Activated CD8-positive, alpha-beta memory T cell treated with anti-CD3 and anti-CD28 coated beads, Interleukin-2, amount 50 U/mL, for 48 hours (primary cell): ENCODE data around the gene RNF38.
A peak's percentile ranks its signal among the peaks of the same experiment; 100 is the strongest.
"Not testable (repeated sequence)": the region's sequence is repeated elsewhere in the genome, so short reads cannot be mapped to it uniquely, and the experiment has no call there.

Experiments
- DNase-seq: peaks from one replicate; pipeline ENCODE4 v3.0.0-alpha.2; 2020

Gene RNF38

DNA sequence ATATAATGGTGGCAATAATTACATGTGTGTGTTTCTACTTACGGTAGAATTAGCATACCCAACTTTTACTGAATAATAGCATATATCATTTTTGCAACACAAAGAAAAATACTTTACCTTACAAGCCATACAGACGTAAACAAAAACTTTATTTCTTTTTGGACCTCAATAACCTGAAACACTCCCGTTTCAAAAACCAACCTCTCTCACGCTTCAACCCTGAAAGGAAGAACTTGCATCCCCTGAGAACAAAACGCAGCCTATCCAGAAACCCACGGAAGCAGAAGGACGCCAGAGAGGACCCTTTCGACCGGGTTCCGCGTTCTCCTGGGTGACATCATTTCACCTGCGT lies at the start of gene RNF38:
RNF38 (minus strand) TSS at position 290 of the 352 bp plus-strand sequence; CDS start at position 129, 161 bp downstream.
- DNase-seq: no peak

DNA sequence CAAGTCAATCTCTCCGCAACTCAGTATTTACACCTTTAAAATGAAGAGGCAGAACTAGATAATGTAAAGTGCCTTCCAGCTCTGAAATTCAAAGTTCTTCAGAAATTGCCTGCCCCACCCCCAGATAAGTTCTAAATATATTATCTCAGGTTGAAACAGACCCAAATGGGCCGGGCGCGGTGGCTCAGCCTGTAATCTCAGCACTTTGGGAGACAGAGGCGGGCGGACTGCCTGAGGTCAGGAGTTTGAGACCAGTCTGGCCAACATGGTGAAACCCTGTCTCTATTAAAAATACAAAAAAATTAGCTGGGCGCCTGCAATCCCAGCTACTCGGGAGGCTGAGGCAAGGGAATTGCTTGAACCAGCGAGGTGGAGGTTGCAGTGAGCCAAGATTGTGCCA lies 48.5 kb upstream of the RNF38 start:
- DNase-seq: not testable (repeated sequence)

DNA sequence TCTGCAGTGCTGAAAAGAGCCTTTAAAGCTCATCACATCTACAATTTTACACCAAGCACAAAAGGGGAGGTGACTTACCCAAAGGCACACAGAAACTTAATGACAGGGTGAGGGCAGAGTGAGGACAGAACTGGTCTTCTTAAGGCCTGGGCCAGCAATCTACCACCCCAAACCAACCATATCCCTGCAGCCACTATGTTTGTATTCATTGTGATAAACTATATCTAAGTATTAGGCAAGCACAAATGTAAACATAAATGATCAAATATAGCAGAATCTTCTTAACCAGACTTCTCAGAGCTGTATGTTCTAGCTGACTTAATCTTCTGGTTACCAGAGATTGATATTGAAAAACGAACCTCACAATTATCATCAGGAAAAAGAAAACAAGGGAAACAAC lies 47.9 kb upstream of the RNF38 start:
- DNase-seq: no peak

DNA sequence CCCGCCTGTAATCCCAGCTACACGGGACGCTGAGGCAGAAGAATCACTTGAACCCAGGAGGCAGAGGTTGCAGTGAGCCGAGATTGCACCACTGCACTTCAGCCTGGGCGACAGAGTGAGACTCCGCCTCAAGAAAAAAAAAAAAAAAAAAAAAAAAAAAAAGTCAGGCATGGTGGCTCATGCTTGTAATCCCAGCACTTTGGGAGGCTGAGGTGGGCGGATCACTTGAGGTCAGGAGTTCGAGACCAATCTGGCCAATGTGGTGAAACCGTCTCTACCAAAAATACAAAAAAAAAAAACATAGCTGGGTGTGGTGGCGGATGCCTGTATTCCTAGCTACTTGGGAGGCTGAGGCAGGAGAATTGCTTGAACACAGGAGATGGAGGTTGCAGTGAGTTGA lies 46.6 kb upstream of the RNF38 start:
- DNase-seq: not testable (repeated sequence)

DNA sequence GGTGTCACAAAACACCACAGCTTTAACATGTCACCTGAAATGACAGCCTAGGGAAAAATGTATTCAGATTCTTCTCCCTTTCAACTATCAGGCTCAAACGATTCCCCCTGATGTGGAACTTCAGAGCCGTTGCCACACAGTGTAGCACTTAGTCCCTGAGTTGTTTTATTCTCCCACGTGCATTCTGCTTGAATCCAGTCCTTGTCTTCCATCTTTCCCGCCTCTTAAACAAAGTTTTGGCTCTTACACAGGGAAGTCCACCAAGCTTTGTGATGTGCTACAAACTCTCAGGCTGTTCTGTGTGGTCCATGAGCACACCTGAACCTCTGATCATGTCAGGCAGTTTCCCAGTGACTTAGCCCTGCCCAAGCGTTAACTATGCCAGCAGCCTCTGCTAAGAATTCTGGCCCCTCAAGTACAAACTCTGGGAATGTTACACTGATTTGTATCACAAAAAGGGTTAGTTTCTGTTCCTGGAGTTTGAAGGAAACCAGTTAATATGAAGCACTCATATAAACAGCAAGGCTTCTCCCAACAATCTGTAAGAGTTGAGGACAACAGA lies 45.8 kb upstream of the RNF38 start:
- DNase-seq: no peak

DNA sequence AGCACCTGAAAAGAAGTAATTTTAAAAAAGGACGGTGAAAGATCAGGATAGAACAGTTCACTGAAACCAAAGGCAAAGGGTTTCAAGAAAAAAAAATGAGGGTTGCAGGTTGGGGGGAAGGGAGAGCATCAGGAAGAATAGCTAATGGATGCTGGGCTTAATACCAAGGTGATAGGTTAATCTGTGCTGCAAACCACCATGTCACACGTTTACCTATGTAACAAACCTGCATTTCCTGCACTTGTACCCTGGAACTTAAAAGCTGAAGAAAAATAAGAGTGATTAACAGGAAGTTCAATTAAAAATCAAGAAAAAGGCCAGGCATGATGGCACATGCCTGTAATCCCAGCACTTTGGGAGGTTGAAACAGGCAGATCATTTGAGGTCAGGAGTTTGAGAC lies 44.1 kb upstream of the RNF38 start:
- DNase-seq: no peak

DNA sequence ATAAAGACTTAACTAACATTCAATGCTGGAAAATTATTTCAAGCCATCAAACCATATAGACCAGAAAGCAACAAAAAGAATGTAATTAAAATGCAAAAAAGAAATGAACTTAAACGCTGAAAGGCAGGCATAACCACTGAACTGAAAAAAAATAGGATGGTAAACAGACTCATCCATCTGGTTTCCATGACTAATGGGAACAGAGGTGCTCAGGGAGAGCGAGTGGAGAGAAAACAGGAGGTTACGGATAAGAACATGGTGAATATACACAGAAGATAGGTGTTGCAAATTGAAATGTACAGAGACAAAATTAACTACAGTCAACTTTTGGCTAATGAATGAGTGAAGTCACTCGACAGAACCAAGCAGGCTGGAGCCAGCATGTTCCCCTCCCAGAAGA lies 43.5 kb upstream of the RNF38 start:
- DNase-seq: no peak

DNA sequence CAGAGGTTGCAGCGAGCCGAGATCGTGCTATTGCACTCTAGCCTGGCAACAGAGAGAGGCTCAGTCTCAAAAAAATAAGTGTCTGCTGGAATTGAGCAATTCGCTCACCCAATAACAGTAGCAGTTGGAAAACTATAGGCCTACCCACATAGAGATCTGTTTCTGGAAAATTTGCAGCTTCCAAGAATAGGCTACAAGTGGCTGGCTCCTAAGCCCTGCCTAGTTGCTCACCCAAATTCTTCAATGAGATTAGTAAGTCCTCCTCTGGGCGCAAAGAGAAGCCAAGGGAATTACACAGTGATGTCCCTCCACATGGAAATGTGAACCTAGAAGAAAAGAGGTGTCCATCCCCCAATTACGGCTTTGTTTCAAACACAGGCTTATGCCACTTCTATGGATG lies 42.6 kb upstream of the RNF38 start:
- DNase-seq: no peak

DNA sequence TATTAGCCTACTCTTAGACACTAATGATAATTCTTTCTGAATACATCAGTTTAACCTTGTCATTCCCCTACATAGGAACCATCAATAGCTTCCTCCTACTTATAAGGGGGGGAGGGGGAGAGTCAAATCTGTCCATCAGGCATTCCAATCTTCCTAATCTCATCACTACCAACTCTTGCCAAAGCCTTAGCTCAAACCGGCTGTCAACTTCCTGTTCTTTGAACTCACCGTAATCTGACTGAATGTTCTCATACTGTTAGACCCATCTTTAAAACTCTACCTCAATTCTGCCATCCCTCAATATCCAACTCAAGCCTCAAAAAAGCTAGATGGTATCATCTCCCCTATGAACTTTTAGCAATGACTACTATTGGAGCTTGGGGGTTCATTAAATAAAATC lies 41.9 kb upstream of the RNF38 start:
- DNase-seq: no peak

DNA sequence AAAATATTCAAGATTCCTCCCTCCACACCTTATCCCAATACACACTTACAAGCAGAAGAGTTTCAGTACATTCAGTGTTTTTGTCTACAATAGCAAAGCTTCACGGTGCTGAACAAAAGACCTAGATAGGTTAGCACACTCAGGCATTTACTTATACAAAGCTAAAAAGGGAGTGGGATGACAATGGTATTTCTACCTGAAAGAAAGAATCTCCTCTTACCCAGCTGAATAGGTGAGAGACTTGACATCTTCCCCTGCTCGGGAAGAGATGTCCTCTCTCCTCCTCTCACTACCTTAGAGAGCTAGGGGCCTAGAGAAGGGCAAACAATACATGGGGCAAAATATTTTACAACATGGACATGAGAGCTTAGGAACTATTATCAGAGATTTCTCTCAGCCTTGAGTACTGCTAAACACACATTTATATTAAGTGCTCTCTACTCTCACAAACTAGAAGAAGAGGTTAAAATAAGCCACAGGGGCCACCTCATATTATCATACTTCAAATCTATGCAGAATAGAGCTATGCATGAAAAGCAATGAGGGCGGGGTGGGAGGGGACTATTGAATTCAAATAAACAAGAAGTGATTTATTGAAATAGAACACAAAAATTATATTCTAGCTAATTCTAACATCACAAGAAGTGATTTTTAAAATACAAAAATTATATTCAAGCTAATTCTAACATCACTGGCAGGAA lies 38.6 kb upstream of the RNF38 start:
- DNase-seq: no peak

DNA sequence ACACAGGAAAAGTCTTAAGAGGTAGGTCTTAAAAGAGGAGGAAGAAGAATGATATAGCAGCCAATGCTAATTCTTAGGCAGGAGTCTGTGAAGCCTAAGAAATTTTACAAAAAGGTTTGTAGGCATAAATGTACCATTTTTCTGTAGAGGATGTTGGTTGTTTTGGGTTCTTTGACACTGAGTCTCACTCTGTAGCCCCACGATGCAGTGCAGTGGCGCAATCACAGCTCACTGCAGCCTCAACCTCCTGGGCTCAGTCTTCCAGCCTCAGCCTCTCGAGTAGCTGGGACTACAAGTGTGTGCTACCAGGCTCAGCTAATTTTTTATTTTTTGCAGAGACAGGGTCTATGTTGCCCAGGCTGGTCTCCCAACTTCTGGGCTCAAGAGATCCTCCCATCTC lies 37.7 kb upstream of the RNF38 start:
- DNase-seq: no peak

DNA sequence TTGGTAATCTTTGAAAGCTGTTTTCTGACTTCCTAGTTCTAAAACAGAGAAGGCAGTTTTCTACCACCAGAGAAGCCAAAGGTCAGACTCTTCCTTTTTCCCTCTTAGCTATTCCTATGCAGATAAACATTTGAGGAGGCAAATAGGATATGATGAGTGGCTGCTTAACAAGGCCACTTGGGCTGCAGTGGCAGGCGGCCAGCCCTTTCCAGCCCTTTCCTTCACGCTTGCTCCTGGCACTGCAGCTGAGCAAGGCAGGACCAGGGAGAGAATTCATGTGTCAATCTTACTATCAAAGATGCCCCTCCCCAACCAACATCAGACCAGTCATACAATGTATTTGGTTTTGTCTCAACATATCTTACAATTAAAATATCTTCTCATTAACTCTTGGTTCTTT lies 36.8 kb upstream of the RNF38 start:
- DNase-seq: no peak

DNA sequence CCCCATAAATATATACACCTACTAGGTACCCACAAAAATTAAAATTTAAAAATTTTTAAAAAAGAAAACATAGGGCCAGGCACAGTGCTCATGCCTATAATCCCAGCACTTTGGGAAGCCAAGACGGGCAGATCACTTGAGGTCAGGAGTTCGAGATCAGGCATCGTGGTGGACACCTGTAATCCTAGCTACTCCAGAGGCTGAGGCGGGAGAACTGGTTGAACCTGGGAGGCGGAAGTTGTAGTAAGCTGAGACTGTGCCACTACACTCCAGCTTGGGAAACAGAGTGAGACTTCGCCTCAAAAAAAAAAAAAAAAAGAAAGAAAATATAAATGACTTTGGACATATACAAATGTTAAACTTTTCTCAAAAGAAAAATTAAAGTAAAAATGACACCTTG lies 33.3 kb upstream of the RNF38 start:
- no peak for DNase-seq

DNA sequence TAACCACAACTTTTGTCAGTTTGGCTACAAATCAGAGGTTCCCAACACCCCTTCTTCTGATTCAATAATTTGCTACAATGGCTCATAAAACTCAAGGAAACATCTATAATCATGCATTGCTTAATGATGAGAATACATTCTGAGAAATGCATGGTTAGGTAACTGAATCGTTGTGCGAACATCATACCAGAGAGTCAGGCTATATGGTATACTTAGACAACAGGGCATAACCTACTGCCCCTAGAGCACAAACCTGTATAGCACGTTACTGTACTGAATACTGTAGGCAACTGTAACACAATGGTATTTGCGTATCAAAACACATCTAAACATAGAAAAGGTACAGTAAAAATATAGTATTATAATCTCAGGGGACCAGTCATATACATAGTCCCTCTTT lies 31.0 kb upstream of the RNF38 start:
- DNase-seq: no peak

DNA sequence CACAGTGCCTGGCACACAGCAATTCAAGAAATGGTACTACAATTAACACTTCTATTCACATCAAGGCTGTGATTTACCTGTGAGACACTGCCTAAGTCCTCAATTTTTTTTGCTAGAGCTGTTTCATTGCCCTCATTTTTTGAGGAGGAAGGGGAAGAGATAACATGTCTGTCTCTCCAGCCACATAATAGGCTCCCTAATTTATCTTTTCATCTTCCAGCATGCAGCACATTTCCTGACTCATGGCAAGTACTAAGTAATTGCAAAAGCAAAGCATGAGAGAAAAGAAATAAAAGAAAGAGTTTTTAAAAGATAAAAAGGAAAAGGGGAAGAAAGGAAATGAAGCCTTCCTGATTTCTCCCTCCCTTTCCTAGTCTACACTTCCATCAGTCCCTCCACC lies 26.9 kb upstream of the RNF38 start:
- no peak for DNase-seq

DNA sequence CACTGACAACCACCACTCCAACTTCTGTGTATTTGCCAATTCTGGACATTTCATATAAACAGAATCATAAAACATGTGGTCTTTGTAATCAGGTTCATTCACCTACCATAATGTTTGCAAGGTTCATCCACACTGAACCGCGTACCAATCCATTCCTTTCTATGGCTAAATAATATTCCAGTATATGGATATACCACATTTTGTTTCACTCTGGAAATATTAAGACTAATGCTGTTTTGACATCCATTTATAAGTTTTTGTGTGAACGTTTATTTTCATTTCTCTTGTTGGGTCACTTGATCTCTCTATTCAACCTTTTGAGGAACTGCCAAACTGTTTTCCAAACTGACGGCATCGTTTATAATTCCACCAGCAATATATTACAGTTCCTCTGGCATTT lies 26.3 kb upstream of the RNF38 start:
- no peak for DNase-seq

DNA sequence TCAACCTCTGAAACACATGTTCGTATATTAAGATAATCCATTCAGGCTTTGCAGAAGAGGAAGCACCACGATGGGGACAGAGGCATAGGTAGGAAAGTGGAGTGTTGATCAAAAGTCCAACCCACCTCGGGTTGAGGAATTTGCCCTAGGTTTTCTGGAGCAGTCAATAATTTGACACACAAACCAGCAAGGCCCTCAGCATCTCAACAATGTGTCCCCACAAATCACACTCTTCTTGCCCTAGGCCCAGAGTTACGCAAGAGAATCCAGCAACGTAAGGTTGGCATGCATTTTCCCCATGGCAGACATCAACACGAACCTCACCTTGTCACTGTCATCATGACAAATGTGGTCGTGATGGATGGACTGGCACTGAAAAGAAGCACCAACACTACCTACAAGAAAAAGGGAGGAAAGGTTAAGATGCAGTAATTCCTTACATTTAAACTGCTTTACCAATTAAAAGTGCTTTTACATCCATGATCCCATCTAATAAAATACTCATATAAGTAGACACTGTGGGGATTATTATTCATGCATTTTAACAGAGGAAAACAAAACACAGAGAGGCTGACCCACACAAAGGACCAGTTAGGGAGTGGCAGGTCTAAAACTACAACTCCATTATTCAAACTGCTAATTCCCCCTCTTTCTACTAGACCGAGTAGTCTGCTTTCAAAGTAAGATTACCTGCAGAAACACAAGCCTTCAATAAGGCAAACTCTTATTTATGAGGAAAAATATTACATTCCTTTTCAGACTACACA lies 24.4 kb upstream of the RNF38 start:
- no peak for DNase-seq

DNA sequence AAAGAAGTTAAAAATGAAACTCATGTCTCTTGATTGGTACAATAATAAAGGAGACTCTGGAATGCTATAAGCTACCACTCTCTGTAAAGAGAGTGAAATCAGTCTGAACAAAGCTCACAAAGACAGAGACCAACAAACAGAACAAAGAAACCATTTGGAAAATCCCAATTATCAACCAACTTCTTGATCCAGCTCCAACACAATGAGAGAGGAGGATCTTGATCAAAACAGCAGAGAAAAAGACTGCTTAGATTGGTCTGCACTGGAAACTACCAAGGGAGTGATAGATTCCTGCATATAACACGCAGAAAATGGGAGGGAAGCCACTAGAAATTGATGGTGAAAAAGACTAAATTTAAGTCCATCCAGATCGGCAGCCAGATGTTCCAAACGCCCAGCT lies 23.1 kb upstream of the RNF38 start:
- DNase-seq: no peak

DNA sequence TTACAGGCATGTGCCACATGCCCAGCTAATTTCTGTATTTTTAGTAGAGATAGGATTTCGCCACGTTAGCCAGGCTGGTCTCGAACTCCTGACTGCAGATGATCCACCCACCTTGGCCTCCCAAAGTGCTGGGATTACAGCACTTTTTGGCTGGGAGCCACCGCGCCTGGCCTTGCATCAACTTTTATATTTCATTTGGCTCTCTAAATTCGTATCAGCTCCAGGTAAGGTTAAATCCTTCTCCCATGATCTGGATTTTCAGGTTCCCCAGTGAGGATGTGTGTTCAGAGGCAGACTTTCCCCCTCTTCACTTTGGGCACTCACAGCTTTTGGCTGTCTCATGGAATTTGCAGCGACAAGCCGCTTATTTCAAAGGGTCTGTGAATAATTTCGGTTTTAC lies 16.8 kb upstream of the RNF38 start:
- DNase-seq: no peak

DNA sequence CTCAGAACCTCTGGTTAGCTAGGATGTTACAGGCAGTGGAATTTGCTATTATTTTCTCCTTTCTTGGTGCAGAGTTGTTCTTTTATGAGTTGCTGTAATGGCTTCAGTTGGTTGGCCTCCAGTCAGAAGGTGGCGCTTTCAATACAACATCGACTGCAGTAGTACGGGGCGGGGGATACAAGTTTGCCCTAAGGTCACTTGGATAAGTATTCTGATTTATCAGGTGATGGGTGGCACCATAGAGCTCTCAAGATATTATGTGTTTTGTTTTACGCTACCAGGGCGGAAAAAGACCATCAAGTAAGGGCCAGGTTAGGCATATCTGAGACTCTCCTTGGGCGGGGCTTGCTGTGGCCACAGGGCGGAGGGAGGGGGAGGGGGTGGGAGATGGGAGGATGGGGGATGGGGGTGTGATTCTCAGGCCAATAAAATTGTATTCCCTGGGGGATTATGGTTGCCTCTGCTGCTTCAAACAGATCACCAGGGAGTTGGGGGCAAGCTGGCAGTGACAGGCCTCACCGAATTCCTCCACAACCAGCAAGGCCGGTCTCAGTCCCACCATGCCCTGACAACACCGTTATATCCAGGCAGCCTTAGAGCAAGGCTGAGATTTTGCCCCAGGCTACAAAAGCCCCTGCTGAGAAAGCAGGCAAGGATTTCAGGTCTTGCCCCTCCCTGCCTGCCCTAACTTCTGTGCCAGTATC lies 15.9 kb upstream of the RNF38 start:
- no peak for DNase-seq

DNA sequence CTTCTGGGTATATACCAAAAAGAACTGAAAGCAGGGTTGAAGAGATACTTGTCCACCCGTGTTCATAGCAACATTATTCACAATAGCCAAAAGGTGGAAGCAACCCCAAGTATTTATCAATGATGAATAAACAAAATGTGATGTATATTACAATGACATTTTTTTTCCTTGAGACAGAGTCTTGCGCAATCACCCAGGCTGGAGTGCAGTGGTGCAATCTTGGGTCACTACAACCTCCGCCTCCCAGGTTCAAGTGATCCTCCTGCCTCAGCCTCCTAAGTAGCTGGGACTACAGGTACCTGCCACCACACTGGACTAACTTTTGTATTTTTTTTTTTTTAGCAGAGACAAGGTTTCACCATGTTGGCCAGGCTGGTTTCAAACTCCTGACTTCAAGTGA lies 11.3 kb upstream of the RNF38 start:
- DNase-seq: not testable (repeated sequence)

DNA sequence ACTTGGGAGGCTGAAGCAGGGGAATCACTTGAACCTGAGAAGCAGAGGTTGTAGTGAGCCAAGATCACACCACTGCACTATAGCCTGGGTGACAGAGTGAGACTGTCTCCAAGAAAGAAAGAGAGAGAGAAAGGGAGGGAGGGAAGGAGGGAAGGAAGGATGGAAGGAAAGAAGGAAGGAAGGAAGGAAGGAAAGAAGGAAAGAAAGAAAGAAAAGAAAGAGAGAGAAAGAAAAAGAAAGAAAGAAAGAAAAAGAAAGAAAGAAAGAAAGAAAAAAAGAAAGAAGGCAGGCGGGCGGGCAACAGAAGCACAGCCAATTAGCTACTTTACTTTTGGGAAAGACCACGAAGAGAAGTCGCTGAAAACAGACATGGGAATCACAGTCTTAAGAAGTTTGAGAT lies 9.0 kb upstream of the RNF38 start:
- DNase-seq: not testable (repeated sequence)

DNA sequence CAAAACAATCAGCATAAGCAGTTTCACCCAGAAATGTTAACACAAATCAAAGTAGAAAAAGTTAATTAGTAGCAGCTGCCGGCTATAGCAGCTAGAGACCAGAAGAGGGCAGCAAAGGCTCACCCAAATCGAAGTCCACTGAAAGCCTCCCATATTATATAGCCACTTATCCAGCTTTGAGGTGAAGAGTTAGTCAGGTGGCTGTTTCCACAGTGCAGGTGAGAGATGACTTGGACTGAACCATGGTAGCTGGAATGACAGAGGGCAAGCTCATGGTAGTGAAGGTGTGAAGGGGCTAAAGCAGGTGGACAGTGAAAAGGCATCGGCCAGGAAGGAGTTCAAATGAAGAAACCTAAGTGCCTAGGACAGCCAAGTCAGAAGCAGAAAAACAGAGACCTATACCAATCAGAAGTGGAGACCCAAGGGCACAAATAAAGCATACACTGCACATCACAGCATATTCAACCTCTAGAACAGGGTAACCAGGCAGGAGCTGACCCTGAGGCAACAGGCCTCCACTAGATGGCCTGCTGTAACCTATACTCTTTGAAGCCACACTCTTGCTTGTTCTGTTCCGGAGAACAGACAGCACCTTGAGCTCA lies 7.2 kb upstream of the RNF38 start:
- peak; percentile 58 for DNase-seq
